Stimulated activated CD8-positive, alpha-beta memory T cell treated with anti-CD3 and anti-CD28 coated beads, Interleukin-4, amount 100 ng/mL, for 24 hours (primary cell): ENCODE results near the gene ZNF547.

Experiments
- DNase-seq: peaks from one replicate; pipeline ENCODE4 v3.0.0-alpha.2; 2020; ENCODE audit warnings: low read depth

ZNF547 gene

GRCh38 chr19:57362997-57363687 lies at the start of gene ZNF547, which contains the start of gene TRAPPC2B:
ZNF547 (plus strand) TSS chr19:57363551; CDS start chr19:57368556, 5,005 bp downstream.
TRAPPC2B (plus strand) TSS chr19:57363551; CDS start chr19:57364834, 1,283 bp downstream.
- peak; percentile 96 for DNase-seq

- no peak for DNase-seq
These were observed 49.2 kb upstream of the ZNF547 start for GRCh38 chr19:57314146-57314545.

DNA sequence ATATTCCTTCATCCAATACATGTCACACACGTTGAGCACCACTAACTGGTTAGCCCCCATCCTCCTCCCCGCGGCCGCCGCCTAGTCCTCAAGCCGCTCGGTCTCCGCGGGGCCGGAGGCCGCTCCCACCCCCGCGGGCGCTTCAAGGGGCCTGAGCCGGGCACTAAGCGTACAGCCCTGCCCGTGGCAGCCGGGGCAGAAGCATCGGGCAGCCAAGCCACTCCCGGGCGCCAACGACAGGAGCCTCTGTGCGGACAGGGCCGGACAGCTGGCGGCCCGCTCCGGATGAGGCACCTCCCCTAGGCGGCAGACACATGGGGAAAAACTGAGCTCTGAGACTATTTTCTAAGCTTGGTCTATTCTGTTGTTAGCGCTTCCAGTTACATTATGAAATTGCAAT lies 45.8 kb upstream of the ZNF547 start:
- no peak for DNase-seq

GRCh38 chr19:57319869-57320179 lies 43.5 kb upstream of the ZNF547 start:
- DNase-seq = no peak

GRCh38 chr19:57320180-57321084 lies 42.9 kb upstream of the ZNF547 start, which contains the start of gene ZNF543:
ZNF543 (plus strand) TSS chr19:57320472; CDS start chr19:57320854, 382 bp downstream.
- DNase-seq = peak; percentile 87

DNA sequence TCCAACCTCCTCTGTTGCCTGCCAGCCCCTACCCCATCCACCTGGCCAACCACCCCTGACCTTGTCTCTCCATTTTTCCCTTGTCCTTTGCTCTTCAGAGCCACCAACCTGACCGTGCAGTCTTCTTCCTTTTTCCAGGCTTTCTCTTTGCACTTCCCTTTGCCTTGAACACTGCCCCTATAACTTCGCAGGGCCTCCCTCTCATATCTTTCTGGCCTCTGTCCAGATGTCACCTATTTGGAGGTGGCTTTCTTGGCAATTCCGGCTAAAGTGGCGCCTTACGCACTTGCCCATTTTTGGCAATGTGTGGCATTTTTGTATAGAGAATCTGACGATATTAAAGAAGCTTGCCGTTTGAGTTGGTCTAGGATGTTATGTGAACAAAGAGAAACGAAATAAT lies 42.2 kb upstream of the ZNF547 start:
- no peak for DNase-seq

GRCh38 chr19:57321751-57322150 lies 41.6 kb upstream of the ZNF547 start:
- DNase-seq = no peak

GRCh38 chr19:57324992-57325391 lies 38.4 kb upstream of the ZNF547 start:
- no peak for DNase-seq

GRCh38 chr19:57327993-57328392 lies 35.4 kb upstream of the ZNF547 start:
- no peak for DNase-seq

- no peak for DNase-seq
These were observed 29.2 kb upstream of the ZNF547 start for GRCh38 chr19:57334191-57334590.

- DNase-seq = no peak
These were observed 24.5 kb upstream of the ZNF547 start for GRCh38 chr19:57338877-57339276.

DNA sequence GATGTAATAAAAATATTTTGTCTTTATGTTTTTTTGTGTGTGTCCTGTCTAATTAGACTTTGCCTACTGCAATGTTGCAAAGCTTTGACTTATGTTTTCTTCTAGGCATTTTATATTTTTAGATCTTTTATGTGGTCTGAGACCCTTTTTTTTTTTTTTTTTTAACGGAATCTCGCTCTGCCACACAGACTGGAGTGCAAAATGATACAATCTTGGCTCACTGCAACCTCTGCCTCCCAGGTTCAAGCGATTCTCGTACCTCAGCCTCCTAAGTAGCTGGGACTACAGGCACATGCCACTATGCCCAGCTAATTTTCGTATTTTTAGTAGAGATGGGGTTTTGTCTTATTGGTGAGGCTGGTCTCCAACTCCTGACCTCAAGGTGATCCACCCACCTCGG lies 20.8 kb upstream of the ZNF547 start:
- no peak for DNase-seq

DNA sequence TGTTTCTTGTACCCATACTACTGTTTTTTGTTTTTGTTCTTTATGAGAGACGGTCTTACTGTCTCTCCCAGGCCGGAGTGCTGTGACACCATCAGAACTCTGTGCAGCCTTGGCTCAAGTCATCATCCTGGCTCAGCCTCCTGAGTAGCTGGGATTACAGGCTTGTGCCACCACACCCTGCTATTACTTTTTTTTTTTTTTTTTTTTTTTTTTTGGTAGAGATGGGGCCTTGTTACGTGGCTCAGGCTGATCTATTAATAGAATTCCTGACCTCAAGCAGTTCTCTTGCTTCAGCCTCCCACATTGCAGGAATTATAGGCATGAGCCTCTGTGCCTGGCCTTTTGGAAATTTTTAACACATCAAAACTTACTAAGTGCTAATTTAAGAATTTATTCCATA lies 15.2 kb upstream of the ZNF547 start:
- DNase-seq = no peak

DNA sequence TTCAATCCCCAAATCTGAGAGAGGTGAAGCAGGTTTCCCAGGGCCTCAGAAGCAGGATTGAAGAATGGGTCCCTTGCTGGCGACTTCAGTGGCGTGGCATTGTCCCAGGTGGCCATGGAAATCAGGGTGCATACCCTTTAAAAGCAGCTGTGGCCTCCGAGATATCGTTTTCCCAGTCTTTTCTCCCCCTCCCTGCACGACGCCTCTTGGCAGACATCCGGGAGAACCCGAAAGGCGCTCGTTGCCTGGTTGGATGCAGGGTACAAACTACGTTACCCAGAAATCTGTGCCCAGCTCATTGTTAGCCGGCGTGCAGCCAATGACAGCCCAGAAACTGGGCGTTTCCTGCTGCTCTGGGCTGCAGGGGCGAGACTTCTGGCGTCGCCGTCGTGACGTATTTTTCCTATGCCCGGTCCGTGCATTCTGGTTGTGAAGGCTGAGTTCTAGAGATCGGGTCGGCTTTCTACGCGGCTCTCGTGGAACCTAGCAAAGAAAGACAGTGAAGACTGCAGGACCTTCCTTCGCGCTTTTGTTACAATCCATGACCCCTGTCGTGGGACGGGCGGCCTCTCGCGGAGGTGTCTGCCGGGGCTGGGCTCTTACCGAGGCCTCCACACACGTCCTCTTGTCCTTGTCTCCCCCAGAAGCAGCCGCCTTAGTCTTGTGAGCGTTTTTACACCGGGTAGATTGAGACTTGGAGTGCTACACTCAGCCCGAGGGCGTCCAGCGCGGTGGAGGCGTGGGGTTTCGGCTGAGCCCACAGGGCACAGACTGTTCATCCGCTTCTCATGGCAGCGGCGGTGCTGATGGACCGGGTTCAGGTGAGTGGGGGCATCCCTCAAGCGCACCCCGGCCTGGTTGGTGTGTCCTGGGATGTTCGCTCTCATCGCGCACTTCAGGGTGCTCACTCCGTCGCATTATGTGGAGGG lies 12.2 kb upstream of the ZNF547 start, which contains the start of gene ZNF304:
Gene ZNF304 (plus strand): TSS at position 395 of the 929 bp plus-strand sequence. CDS start 394 bp downstream, at position 789.
- peak; percentile 72 for DNase-seq

DNA sequence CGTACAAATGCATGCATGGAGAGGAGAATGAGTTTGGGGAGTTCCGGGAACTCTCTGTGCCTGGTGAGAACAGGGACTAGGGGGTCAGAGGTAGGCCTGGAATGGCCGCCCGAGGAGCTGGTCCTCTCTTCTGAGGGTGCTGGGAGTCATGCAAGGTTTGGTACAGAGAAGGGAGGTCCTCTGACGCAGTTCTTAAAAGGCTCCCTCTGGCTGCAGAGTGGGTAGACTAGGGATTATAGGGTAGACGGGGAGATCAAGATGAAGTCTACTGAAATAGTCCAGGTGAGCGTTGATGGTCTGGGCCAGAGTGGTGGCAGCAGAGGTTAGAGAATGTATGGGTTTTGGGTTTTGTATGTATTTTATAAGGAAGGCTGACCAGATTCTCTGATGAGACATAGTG lies 11.5 kb upstream of the ZNF547 start:
- DNase-seq = no peak

DNA sequence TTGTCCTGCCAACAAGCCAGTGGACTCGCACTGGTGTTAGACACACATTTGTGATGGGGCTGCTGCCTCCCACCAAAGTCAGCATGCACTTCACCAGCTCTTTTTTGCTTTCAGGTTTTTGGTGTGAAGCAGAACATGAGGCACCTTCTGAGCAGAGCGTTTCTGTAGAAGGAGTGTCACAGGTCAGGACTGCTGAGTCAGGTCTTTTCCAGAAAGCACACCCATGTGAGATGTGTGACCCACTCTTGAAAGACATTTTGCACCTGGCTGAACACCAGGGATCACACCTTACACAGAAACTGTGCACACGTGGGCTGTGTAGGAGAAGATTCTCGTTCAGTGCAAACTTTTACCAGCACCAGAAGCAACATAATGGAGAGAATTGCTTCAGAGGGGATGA lies 7.4 kb upstream of the ZNF547 start:
- DNase-seq = no peak

GRCh38 chr19:57357406-57357805 lies 5.9 kb upstream of the ZNF547 start:
- DNase-seq = no peak

DNA sequence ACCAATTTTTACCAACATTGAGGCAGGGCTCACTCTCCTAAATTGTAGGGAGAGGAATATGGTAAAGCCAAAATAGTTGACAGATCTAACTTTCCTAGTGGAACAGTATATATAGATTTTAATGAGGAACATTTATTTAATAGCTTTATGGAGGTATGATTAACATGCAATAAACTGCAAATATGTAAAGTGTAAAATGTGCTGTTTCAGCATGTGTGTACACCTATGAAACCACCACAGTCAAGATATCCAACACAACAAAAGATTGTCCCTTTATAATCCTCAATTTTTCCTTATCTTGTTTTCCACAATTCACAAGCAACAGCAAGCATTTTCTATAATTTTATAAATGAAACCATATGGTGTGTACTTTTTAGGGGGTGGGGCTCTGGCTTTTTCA lies 4.1 kb upstream of the ZNF547 start:
- DNase-seq = no peak

DNA sequence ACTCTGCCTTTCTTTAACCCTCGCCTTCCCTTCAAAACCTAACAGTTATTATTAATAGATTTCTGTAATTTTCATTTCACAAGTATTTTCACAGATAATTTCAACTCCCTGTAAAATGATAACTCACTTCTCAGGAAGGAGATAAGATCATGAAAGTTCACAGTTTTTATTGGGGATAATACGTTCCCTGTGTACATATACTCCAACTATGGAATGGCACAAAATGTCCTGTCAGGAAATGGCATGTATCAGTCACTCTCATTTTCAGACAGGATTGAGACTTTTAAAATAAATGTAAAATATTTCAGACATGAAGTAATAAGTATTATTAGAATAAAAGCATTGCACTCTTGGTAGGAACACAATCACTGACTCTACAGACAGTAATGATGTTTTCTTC lies 932 bp upstream of the ZNF547 start:
- no peak for DNase-seq

DNA sequence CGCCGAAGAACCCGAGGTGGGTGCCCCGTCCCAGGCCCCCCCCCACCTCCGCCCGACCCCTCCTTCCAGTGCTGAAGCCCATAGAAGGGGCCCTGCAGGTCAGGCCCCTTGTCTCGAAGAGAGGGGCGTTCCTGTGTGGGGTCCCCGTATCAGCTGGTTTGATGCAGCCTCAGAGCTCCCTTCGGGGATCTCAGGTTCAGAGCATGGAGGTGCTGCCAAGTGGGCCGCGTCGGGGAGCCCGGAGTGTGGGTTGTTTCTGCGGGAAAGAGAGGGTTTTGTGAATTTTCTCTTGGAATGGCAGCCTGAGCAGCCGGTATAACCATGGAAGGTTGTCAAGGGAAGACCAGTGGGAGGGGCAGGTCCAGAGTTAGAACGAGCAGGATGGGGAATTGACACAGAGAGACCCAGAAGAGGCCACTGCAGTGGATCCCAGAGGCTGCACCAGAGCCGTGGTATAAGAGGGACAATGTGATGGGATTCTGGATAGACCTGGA lies 384 bp downstream of the ZNF547 start:
- DNase-seq = no peak

DNA sequence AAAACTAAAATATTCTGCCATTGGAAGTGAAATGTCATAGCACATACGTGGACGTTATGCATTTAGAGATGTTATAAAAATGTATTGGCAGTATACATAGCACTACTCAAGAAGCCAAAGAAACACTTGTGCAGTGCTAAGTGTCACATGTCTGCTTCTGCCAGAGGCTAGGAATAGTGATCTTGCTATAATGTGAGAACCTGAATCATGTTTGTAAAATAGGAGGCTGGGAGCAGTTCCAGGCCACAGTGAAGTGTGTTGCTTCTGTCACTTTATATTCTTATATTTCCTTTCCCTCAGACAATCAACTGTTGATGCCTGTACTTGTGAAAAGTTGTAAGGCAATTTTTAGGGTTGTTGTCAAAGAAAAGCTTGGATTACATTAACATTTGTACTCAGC lies 3.4 kb downstream of the ZNF547 start:
- no peak for DNase-seq

DNA sequence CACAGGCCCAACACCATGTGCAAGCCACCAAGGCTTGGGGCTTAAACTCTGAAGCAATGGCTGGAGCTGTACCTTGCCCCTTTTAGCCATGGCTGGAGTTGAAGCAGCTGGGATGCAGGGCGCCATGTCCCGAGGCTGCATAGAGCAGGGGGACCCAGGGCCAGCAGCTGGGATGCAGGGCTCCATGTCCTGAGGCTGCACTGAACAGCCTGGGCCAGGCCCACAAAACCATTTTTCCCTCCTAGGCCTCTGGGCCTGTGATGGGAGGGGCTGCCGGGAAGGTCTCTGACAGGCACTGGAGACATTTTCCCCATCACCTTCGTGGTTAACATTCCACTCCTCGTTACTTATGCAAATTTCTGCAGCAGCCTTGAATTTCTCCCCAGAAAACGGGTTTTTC lies 10.8 kb downstream of the ZNF547 start:
- DNase-seq = no peak
